Mesenchymal stem cell (in vitro differentiated cells and primary cell): ENCODE measurements around the gene CYP26C1.
A peak's percentile ranks its signal among the peaks of the same experiment; 100 is the strongest.

Experiments used
- DNase-seq: peaks from one replicate; pipeline ENCODE4 v3.0.0-alpha.2; 2013
- H2AFZ ChIP-seq: one replicate; pipeline ENCODE4 v1.6.1; 2013; ENCODE audit warnings: low read depth, mild to moderate bottlenecking, control low read depth, inconsistent platforms, low read length, moderate library complexity
- H2AK5ac ChIP-seq: 2 replicates; pipeline ENCODE4 v1.6.1; 2013; ENCODE audit warnings: low read length, moderate library complexity, mild to moderate bottlenecking, inconsistent platforms; ENCODE audit not compliant: severe bottlenecking
- H2BK120ac ChIP-seq: one replicate; pipeline ENCODE4 v1.6.1; 2013; ENCODE audit warnings: low read depth, mild to moderate bottlenecking, inconsistent platforms, low read length, moderate library complexity
- H2BK12ac ChIP-seq, 2 experiments: one replicate each; pipeline ENCODE4 v1.6.1; 2013; ENCODE audit warnings: inconsistent platforms in 2 of 2, low read length in 2 of 2, mild to moderate bottlenecking in 2 of 2, moderate library complexity in 2 of 2, control low read depth in 1 of 2
- H2BK15ac ChIP-seq: one replicate; pipeline ENCODE4 v1.6.1; 2013; ENCODE audit warnings: mild to moderate bottlenecking, low read depth, inconsistent platforms; ENCODE audit not compliant: poor library complexity, severe bottlenecking
- H2BK5ac ChIP-seq: 2 replicates; pipeline ENCODE4 v1.6.1; 2013; ENCODE audit warnings: low read depth, mild to moderate bottlenecking, low read length, control low read depth, inconsistent platforms; ENCODE audit not compliant: poor library complexity, severe bottlenecking
- H3K14ac ChIP-seq, 2 experiments: one replicate each; pipeline ENCODE4 v1.6.1; 2013; ENCODE audit warnings: inconsistent platforms in 2 of 2, low read length in 2 of 2, control low read depth in 1 of 2, mild to moderate bottlenecking in 1 of 2, moderate library complexity in 1 of 2
- H3K18ac ChIP-seq, 2 experiments: one replicate each; pipeline ENCODE4 v1.6.1; 2013; ENCODE audit warnings: inconsistent platforms in 2 of 2, low read length in 2 of 2, control low read depth in 1 of 2, low read depth in 1 of 2, mild to moderate bottlenecking in 1 of 2
- H3K23ac ChIP-seq, 2 experiments: one replicate each; pipeline ENCODE4 v1.6.1; 2013; ENCODE audit warnings: inconsistent platforms in 2 of 2, low read length in 2 of 2, mild to moderate bottlenecking in 2 of 2, moderate library complexity in 2 of 2, control low read depth in 1 of 2
- H3K27ac ChIP-seq: 2 replicates; pipeline ENCODE4 v1.5.1; 2013; ENCODE audit warnings: mild to moderate bottlenecking, moderate library complexity, low read length, control low read depth, inconsistent platforms; ENCODE audit not compliant: poor library complexity, severe bottlenecking
- H3K27me3 ChIP-seq, 2 experiments: 2 replicates each; pipeline versions ENCODE4 v1.6.1 to v1.7.0; 2013; ENCODE audit warnings: low read length in 2 of 2, mild to moderate bottlenecking in 2 of 2, moderate library complexity in 2 of 2, control low read depth in 1 of 2, inconsistent platforms in 1 of 2; ENCODE audit not compliant: control insufficient read depth in 1 of 2, insufficient read depth in 1 of 2
- H3K36me3 ChIP-seq, 2 experiments: 2 replicates each; pipeline versions ENCODE4 v1.6.1 to v1.7.0; 2013; ENCODE audit warnings: low read length in 2 of 2, control low read depth in 1 of 2, inconsistent platforms in 1 of 2, low read depth in 1 of 2, mild to moderate bottlenecking in 1 of 2; ENCODE audit not compliant: insufficient read depth in 2 of 2, control insufficient read depth in 1 of 2
- H3K4ac ChIP-seq, 2 experiments: one replicate each; pipeline ENCODE4 v1.6.1; 2013; ENCODE audit warnings: inconsistent platforms in 2 of 2, low read length in 2 of 2, mild to moderate bottlenecking in 2 of 2, moderate library complexity in 2 of 2, control low read depth in 1 of 2, low read depth in 1 of 2
- H3K4me1 ChIP-seq: 2 replicates; pipeline ENCODE4 v1.6.1; 2013; ENCODE audit warnings: low read depth, low read length, control low read depth; ENCODE audit not compliant: control insufficient read depth, insufficient read depth
- H3K4me2 ChIP-seq: 2 replicates; pipeline ENCODE4 v1.6.1; 2013; ENCODE audit warnings: low read length, mild to moderate bottlenecking, inconsistent platforms; ENCODE audit not compliant: poor library complexity, severe bottlenecking
- H3K4me3 ChIP-seq, 2 experiments: 2 replicates each; pipeline versions ENCODE4 v1.5.1 to v1.7.0; 2013; ENCODE audit warnings: low read length in 2 of 2, mild to moderate bottlenecking in 2 of 2, control low read depth in 1 of 2, low read depth in 1 of 2; ENCODE audit not compliant: insufficient read depth in 1 of 2
- H3K79me1 ChIP-seq: replicated peaks from 2 replicates; pipeline ENCODE4 v1.6.1; 2013; ENCODE audit warnings: mild to moderate bottlenecking, control low read depth, low read length, inconsistent platforms; ENCODE audit not compliant: poor library complexity, severe bottlenecking
- H3K9ac ChIP-seq: 2 replicates; pipeline ENCODE4 v1.7.0; 2013; ENCODE audit warnings: mild to moderate bottlenecking, low read length, moderate library complexity
- H3K9me3 ChIP-seq: 2 replicates; pipeline ENCODE4 v1.7.0; 2013; ENCODE audit warnings: mild to moderate bottlenecking, low read length; ENCODE audit not compliant: control insufficient read depth
- H4K8ac ChIP-seq: one replicate; pipeline ENCODE4 v1.6.1; 2013; ENCODE audit warnings: inconsistent platforms, mild to moderate bottlenecking, low read length, moderate library complexity
- H4K91ac ChIP-seq: one replicate; pipeline ENCODE4 v1.6.1; 2013; ENCODE audit warnings: mild to moderate bottlenecking, low read length, inconsistent platforms
- WGBS: methylation state at CpG from one replicate; pipeline ENCODE4 v1.1.7; 2013; ENCODE audit warnings: mixed read lengths; 5-methylcytosine and 5-hydroxymethylcytosine counted together

CYP26C1 gene

DNA sequence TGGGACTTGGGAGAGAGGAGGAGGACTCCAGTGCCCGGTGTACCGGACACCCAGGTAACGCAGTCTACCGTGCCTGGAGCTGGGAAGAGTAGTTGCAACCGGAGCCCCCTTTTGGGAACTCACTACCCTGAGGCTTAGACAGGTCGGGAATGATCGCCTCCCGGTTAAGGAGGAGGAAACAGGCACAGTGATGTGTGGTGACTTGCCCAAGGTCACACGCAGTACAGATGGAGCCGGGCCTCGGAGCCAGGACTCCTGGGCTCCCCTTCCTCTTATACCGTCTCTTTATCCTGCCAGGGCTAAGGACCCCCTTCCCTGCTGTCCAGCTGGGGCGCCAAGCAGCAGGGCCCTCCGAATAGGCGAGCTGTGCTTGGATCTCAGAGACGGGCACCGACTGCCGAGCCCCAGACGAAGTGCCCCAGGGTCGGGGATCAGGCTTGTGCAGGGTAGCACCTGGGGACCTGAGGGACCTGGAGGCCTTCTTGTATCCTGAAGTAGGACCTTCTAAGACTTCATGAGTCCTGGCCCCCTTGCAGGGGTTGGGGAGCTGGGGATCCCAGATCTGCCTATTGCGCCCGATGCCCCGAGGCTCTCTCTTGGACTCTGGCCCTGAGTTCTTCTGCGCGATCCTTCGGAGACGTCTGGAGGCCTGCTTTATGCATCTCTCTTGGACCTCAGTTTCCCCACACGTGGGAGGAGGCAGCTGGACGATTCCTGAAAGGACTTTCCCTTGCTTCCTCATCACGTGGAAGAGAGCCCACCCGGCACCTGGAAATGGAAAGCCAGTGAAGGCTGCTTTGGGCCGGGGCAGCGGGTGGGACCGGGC lies 12.3 kb downstream of the CYP26C1 start:
- peaks cover 40% of the 10 kb centered on the region for H3K4me1 ChIP-seq

DNA sequence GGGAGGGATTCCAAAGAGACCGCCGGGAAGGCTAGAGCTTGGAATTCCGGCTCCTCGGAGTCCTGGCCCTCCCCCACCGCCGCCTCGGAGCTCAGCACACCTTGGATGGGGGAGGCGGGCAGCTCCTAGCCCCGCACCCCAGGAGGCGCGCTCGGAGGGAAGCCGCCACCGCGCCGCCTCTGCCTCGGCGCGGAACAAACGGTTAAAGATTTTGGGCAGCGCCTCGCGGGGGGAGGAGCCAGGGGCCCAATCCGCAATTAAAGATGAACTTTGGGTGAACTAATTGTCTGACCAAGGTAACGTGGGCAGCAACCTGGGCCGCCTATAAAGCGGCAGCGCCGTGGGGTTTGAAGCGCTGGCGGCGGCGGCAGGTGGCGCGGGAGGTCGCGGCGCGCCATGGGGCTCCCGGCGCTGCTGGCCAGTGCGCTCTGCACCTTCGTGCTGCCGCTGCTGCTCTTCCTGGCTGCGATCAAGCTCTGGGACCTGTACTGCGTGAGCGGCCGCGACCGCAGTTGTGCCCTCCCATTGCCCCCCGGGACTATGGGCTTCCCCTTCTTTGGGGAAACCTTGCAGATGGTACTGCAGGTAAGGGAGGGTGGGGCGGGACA lies 13.0 kb downstream of the CYP26C1 start, which contains the start of gene CYP26A1:
Gene CYP26A1 (plus strand): TSS at position 355 of the 608 bp plus-strand sequence. CDS start 42 bp downstream, at position 397.
- Histone ChIP-seq H4K8ac (no peak within 1 kb of the TSS), H2BK15ac (no peak within 1 kb of the TSS), H3K4ac (no peak within 1 kb of the TSS), H3K14ac (no peak within 1 kb of the TSS), H3K4me1 (peaks cover 34% of the 10 kb centered on the region), H2BK5ac (no peak within 1 kb of the TSS), H2BK120ac (no peak within 1 kb of the TSS), H3K36me3 (no peaks in the 10 kb centered on the region), H2AK5ac (no peak within 1 kb of the TSS), H2AFZ (no peak within 1 kb of the TSS), H3K27me3 (peaks cover 89 to 91% of the 10 kb centered on the region in 2 experiments), H3K4me2 (peak within 1 kb of the TSS; percentile 69), H4K91ac (no peak within 1 kb of the TSS), H3K9me3 (no peaks in the 10 kb centered on the region), H2BK12ac (no peak within 1 kb of the TSS), H3K18ac (no peak within 1 kb of the TSS), H3K4me3 (no peak within 1 kb of the TSS), H3K9ac (no peak within 1 kb of the TSS), H3K23ac (no peak within 1 kb of the TSS), H3K27ac (no peak within 1 kb of the TSS), H3K79me1 (no peaks in the 10 kb centered on the region)
- WGBS = under 1% methylated on average over 43 of the region's 52 CpGs
- no peak for DNase-seq

More for the DNA sequence above, 12.3 kb downstream of the CYP26C1 start:
- no peak overlapping the region for H2BK5ac ChIP-seq
- no peak overlapping the region for H3K4me2 ChIP-seq
- no peak overlapping the region for H3K4me3 ChIP-seq
- H2BK15ac ChIP-seq = no peak overlapping the region
- no peak overlapping the region for H3K9ac ChIP-seq
- peaks cover 94 to 95% of the 10 kb centered on the region in 2 experiments for H3K27me3 ChIP-seq
- no peak overlapping the region for H3K23ac ChIP-seq
- H3K18ac ChIP-seq = no peak overlapping the region
- H3K27ac ChIP-seq = no peak overlapping the region
- H3K36me3 ChIP-seq = no peaks in the 10 kb centered on the region
- H4K91ac ChIP-seq = no peak overlapping the region
- no peak overlapping the region for H2BK120ac ChIP-seq
- H2BK12ac ChIP-seq = no peak overlapping the region
- 9% methylated on average over 34 of the region's 34 CpGs for WGBS
- no peaks in the 10 kb centered on the region for H3K9me3 ChIP-seq
- H3K79me1 ChIP-seq = no peaks in the 10 kb centered on the region
- no peak overlapping the region for H4K8ac ChIP-seq
- no peak overlapping the region for H3K14ac ChIP-seq
- no peak overlapping the region for H2AFZ ChIP-seq
- H2AK5ac ChIP-seq = no peak overlapping the region
- no peak for DNase-seq
- H3K4ac ChIP-seq = no peak overlapping the region

- no peak overlapping the region for H3K9ac ChIP-seq
- peak overlapping the region; percentile 69 for H3K4me2 ChIP-seq
- H2AK5ac ChIP-seq = no peak overlapping the region
- under 1% methylated on average over 35 of the region's 40 CpGs for WGBS
- no peaks in the 10 kb centered on the region for H3K9me3 ChIP-seq
- H3K27me3 ChIP-seq = peaks cover 84 to 89% of the 10 kb centered on the region in 2 experiments
- H3K4ac ChIP-seq = no peak overlapping the region
- H4K91ac ChIP-seq = no peak overlapping the region
- H3K79me1 ChIP-seq = no peaks in the 10 kb centered on the region
- no peak overlapping the region for H3K14ac ChIP-seq
- H3K23ac ChIP-seq = no peak overlapping the region
- H4K8ac ChIP-seq = no peak overlapping the region
- H2BK15ac ChIP-seq = no peak overlapping the region
- H3K4me3 ChIP-seq = no peak overlapping the region
- no peak overlapping the region for H2BK5ac ChIP-seq
- H2BK120ac ChIP-seq = no peak overlapping the region
- H2AFZ ChIP-seq = no peak overlapping the region
- H3K36me3 ChIP-seq = no peaks in the 10 kb centered on the region
- H3K4me1 ChIP-seq = peaks cover 29% of the 10 kb centered on the region
- H2BK12ac ChIP-seq = no peak overlapping the region
- DNase-seq = no peak
- no peak overlapping the region for H3K18ac ChIP-seq
- H3K27ac ChIP-seq = no peak overlapping the region
Observed at GRCh38 chr10:93074147-93074596, 13.6 kb downstream of the CYP26C1 start.
